BLaER1 treated with 17β-estradiol and CSF1 and Interleukin-3, amounts not matched to agents 10 nM and 100 nM (cell line): Measurements from ENCODE around the gene NOP9.
A peak's percentile ranks its signal among the peaks of the same experiment; 100 is the strongest.

ENCODE experiments used
- H3K27ac ChIP-seq, 11 experiments: shearing (Covaris generic); formaldehyde crosslinking; 2 replicates each; pipeline ENCODE4 v1.8.1; 2022
- H3K27me3 ChIP-seq, 11 experiments: shearing (Covaris generic); formaldehyde crosslinking; 2 replicates each; pipeline ENCODE4 v1.8.1; 2022
- H3K36me3 ChIP-seq, 11 experiments: shearing (Covaris generic); formaldehyde crosslinking; 2 replicates each; pipeline ENCODE4 v1.8.1; 2022
- H3K4me1 ChIP-seq, 10 experiments: shearing (Covaris generic); formaldehyde crosslinking; 2 replicates each; pipeline ENCODE4 v1.8.1; 2022
- H3K4me2 ChIP-seq, 11 experiments: shearing (Covaris generic); formaldehyde crosslinking; 2 replicates each; pipeline ENCODE4 v1.8.1; 2022
- H3K4me3 ChIP-seq, 10 experiments: shearing (Covaris generic); formaldehyde crosslinking; 2 replicates each; pipeline ENCODE4 v1.8.1; 2022
- H3K9ac ChIP-seq, 11 experiments: shearing (Covaris generic); formaldehyde crosslinking; 2 replicates each; pipeline ENCODE4 v1.8.1; 2022
- H3K9me3 ChIP-seq, 11 experiments: shearing (Covaris generic); formaldehyde crosslinking; replicated peaks in 1 of 11; 2 replicates each; pipeline ENCODE4 v1.8.1; 2022
- H4K20me1 ChIP-seq, 11 experiments: shearing (Covaris generic); formaldehyde crosslinking; 2 replicates each; pipeline ENCODE4 v1.8.1; 2022
- Cebpa-rat ChIP-seq, 11 experiments: shearing (Covaris generic); IDR thresholded peaks; 2 replicates each; pipeline ENCODE4 v1.8.1; 2022

NOP9 gene

DNA sequence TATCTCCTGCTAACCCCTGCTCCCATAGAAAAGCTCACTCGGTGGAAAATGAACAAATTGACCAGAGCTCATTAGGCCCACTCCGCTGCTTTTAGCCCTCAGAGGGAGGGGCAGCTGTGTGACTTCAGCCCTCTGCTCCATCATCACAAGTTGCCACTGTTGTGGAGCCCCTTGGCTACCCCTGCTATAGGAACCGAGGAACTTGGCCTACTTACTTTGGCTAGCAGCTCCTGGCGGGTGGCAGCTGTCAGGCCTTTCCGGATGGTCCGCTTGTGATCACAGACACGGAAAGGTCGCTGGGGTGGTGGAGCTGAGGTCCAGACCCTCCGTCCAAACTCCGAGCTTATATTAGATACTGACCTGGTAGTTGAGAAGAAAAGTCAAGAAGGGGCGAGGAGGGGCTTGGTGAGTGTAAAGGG lies 7.5 kb downstream of the NOP9 start:
- 0 out of 22 replicates have a peak overlapping the region, but pooled peaks of 1 of the 11 experiments have one; percentile 100 for H3K4me2 ChIP-seq
- H3K9ac ChIP-seq: peak overlapping the region in 5 of 11 experiments; percentile 2 to 40 (median 22); a peak in 3 of 22 replicates
- no peaks in the 10 kb centered on the region for H3K9me3 ChIP-seq
- H3K27ac ChIP-seq: peak overlapping the region in 1 of 11 experiments; percentile 23; a peak in 2 of 22 replicates
- H3K36me3 ChIP-seq: peaks cover 57 to 83% (median 71%) of the 10 kb centered on the region in 11 experiments
- no peaks in the 10 kb centered on the region for H3K27me3 ChIP-seq
- H3K4me1 ChIP-seq: peaks cover 41 to 56% (median 47%) of the 10 kb centered on the region in 10 experiments
- no peak for TF ChIP-seq Cebpa-rat (IDR thresholded peaks at IDR 0.05)
- H4K20me1 ChIP-seq: peaks cover 0 to 75% (median 30%) of the 10 kb centered on the region in 11 experiments; a peak in 13 of 22 replicates
- no peak overlapping the region for H3K4me3 ChIP-seq

DNA sequence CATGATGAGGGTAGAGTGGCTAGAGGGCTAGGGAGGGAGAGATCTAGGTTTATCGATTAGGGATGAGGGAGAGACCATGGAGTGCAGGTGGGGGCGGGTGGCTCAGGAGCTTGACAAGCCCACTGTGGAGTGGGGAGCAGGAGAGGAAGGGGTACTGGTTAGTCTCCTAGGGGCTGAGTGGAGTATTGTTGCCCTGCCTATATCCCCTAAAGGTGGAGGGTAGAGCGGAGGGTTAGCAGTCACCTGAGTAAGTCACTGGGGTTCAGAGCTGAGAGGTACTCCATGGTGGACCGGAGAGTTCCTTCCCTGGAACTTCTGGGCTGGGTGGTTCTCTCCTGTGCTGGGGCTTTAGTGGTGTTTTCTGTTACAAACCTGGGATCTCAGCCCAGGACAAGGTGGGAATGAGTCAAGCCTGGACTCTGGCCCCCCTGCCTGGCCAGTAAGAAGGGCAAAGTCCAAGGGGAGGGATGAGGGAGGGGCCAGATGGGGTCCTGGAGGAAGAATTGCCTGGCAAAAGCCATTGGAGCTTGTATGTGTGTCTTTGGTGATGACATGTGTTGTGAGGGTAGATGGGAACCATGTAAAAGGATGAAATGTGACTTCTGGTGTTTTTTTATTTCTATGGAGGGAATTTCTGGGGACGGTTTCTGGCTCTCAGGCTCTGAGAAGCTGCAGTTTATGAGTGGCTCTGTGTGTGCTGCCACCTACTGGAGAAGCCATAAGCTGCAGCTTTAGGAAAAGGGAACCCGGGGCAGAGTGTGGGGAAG lies 8.1 kb downstream of the NOP9 start, which contains the start of gene CIDEB:
Gene CIDEB (minus strand): TSS at position 403 of the 767 bp plus-strand sequence. CDS start 119 bp downstream, at position 284.
- peaks cover 47 to 60% (median 52%) of the 10 kb centered on the region in 10 experiments for H3K4me1 ChIP-seq
- no peak for TF ChIP-seq Cebpa-rat (IDR thresholded peaks at IDR 0.05)
- peaks cover 51 to 77% (median 65%) of the 10 kb centered on the region in 11 experiments for H3K36me3 ChIP-seq
- H3K27ac ChIP-seq: peak within 1 kb of the TSS in 9 of 11 experiments; percentile 9 to 93 (median 22); a peak in 12 of 22 replicates
- H3K27me3 ChIP-seq: no peaks in the 10 kb centered on the region
- H3K4me2 ChIP-seq: peak within 1 kb of the TSS; percentile 23 to 100 (median 96); a peak in 21 of 22 replicates
- H3K9me3 ChIP-seq: no peaks in the 10 kb centered on the region
- H4K20me1 ChIP-seq: peaks cover 0 to 69% (median 24%) of the 10 kb centered on the region in 11 experiments; a peak in 13 of 22 replicates
- H3K9ac ChIP-seq: peak within 1 kb of the TSS in 9 of 11 experiments; percentile 22 to 91 (median 88); a peak in 11 of 22 replicates
- H3K4me3 ChIP-seq: peak within 1 kb of the TSS in 3 of 10 experiments; percentile 70 to 80 (median 75); a peak in 4 of 20 replicates

- H3K9ac ChIP-seq: peak overlapping the region in 8 of 11 experiments; percentile 79 to 91 (median 88); a peak in 12 of 22 replicates
These were observed 8.9 kb downstream of the NOP9 start for GRCh38 chr14:24308342-24309124.

GRCh38 chr14:24309538-24310264 lies 10.1 kb downstream of the NOP9 start, which contains the start of gene LTB4R2:
Gene LTB4R2 (plus strand): TSS chr14:24310140. CDS start chr14:24310665, 525 bp downstream.
- Histone ChIP-seq H3K27ac (peak within 1 kb of the TSS; percentile 81 to 96 (median 92)), H3K36me3 (peaks cover 32 to 62% (median 49%) of the 10 kb centered on the region in 11 experiments), H3K4me3 (peak within 1 kb of the TSS; percentile 56 to 80 (median 66)), H3K27me3 (no peaks in the 10 kb centered on the region), H3K4me1 (peaks cover 67 to 77% (median 71%) of the 10 kb centered on the region in 10 experiments), H3K4me2 (peak within 1 kb of the TSS; percentile 85 to 100 (median 97)), H3K9me3 (no peaks in the 10 kb centered on the region), H4K20me1 (peaks cover 0 to 50% (median 24%) of the 10 kb centered on the region in 11 experiments; a peak in 13 of 22 replicates), H3K9ac (peak within 1 kb of the TSS; percentile 79 to 91 (median 88))
- TF ChIP-seq Cebpa-rat (IDR thresholded peaks at IDR 0.05): no peak

More at GRCh38 chr14:24308342-24309124, 8.9 kb downstream of the NOP9 start:
- Histone ChIP-seq H3K4me1 (peaks cover 55 to 65% (median 60%) of the 10 kb centered on the region in 10 experiments), H3K9me3 (no peaks in the 10 kb centered on the region), H3K27ac (peak overlapping the region in 7 of 11 experiments; percentile 9 to 94 (median 30); a peak in 8 of 22 replicates), H3K4me2 (peak overlapping the region; percentile 85 to 100 (median 97); a peak in 21 of 22 replicates), H3K36me3 (peaks cover 43 to 69% (median 58%) of the 10 kb centered on the region in 11 experiments), H3K27me3 (no peaks in the 10 kb centered on the region), H4K20me1 (peaks cover 0 to 62% (median 24%) of the 10 kb centered on the region in 11 experiments; a peak in 13 of 22 replicates), H3K4me3 (peak overlapping the region in 3 of 10 experiments; percentile 70 to 80 (median 75); a peak in 5 of 20 replicates)
- TF ChIP-seq Cebpa-rat (IDR thresholded peaks at IDR 0.05): no peak

DNA sequence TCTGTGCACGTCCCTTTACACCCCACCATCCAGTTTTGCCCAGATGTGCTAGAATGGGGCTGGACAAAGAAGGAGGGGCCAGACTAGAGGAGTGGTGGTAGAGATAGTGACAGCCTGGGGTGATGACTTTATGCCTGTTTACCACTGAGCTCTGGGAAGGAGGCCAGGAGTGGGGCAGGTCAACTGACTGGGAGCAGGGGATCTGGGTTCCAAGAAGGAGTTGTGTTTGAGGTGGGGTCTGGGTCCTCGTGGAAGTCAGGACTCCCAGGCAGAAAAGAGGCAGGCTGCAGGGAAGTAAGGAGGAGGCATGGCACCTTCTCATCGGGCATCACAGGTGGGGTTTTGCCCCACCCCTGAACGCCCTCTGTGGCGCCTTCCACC lies 10.6 kb downstream of the NOP9 start:
- Histone ChIP-seq H3K4me2 (peak overlapping the region; percentile 85 to 100 (median 97)), H3K9me3 (no peaks in the 10 kb centered on the region), H3K4me1 (peaks cover 72 to 82% (median 77%) of the 10 kb centered on the region in 10 experiments), H3K4me3 (peak overlapping the region; percentile 56 to 80 (median 66)), H3K36me3 (peaks cover 26 to 62% (median 46%) of the 10 kb centered on the region in 11 experiments), H3K27ac (peak overlapping the region; percentile 81 to 96 (median 92); a peak in 20 of 22 replicates), H3K9ac (peak overlapping the region; percentile 79 to 91 (median 88)), H4K20me1 (peaks cover 0 to 47% (median 20%) of the 10 kb centered on the region in 11 experiments; a peak in 13 of 22 replicates), H3K27me3 (no peaks in the 10 kb centered on the region)
- no peak for TF ChIP-seq Cebpa-rat (IDR thresholded peaks at IDR 0.05)

GRCh38 chr14:24310646-24311604 lies 11.3 kb downstream of the NOP9 start, which contains the start of gene LTB4R:
Gene LTB4R (plus strand): TSS chr14:24311502. CDS start chr14:24315652, 4,150 bp downstream.
- Histone ChIP-seq H3K27ac (peak within 1 kb of the TSS; percentile 81 to 96 (median 92)), H3K9ac (peak within 1 kb of the TSS; percentile 79 to 91 (median 88)), H3K4me1 (peaks cover 74 to 89% (median 83%) of the 10 kb centered on the region in 10 experiments), H3K9me3 (no peaks in the 10 kb centered on the region), H3K4me2 (peak within 1 kb of the TSS; percentile 85 to 100 (median 97)), H3K27me3 (no peaks in the 10 kb centered on the region), H3K4me3 (peak within 1 kb of the TSS; percentile 56 to 80 (median 66)), H3K36me3 (peaks cover 23 to 62% (median 46%) of the 10 kb centered on the region in 11 experiments), H4K20me1 (peaks cover 0 to 41% (median 19%) of the 10 kb centered on the region in 11 experiments; a peak in 13 of 22 replicates)
- TF ChIP-seq Cebpa-rat (IDR thresholded peaks at IDR 0.05): no peak
